Fibroblast of skin of back (primary cell): ENCODE results near the gene SACS. TPM values are rescaled to one million over a fixed set of nuclear protein-coding genes. Genes with fewer than 3 reads are reported as not detected.
A peak's percentile ranks its signal among the peaks of the same experiment; 100 is the strongest.

ENCODE experiments used
- DNase-seq: peaks from one replicate; pipeline ENCODE4 v3.0.0-alpha.2; 2013
- polyA plus RNA-seq, 2 experiments: library from polyadenylated mRNA; unstranded; fragments of 120-200 nt; gene quantifications; one replicate each; pipeline ENCODE4 v1.2.1, GENCODE V29; 2013; ENCODE audit not compliant: insufficient read length in 2 of 2

SACS gene, protein sequence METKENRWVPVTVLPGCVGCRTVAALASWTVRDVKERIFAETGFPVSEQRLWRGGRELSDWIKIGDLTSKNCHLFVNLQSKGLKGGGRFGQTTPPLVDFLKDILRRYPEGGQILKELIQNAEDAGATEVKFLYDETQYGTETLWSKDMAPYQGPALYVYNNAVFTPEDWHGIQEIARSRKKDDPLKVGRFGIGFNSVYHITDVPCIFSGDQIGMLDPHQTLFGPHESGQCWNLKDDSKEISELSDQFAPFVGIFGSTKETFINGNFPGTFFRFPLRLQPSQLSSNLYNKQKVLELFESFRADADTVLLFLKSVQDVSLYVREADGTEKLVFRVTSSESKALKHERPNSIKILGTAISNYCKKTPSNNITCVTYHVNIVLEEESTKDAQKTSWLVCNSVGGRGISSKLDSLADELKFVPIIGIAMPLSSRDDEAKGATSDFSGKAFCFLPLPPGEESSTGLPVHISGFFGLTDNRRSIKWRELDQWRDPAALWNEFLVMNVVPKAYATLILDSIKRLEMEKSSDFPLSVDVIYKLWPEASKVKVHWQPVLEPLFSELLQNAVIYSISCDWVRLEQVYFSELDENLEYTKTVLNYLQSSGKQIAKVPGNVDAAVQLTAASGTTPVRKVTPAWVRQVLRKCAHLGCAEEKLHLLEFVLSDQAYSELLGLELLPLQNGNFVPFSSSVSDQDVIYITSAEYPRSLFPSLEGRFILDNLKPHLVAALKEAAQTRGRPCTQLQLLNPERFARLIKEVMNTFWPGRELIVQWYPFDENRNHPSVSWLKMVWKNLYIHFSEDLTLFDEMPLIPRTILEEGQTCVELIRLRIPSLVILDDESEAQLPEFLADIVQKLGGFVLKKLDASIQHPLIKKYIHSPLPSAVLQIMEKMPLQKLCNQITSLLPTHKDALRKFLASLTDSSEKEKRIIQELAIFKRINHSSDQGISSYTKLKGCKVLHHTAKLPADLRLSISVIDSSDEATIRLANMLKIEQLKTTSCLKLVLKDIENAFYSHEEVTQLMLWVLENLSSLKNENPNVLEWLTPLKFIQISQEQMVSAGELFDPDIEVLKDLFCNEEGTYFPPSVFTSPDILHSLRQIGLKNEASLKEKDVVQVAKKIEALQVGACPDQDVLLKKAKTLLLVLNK (N-terminal part only)
- 61.3 TPM for polyA plus RNA-seq (2013, experiment 1 of 2; ENCODE audit: insufficient read length)
- polyA plus RNA-seq (2013, experiment 2 of 2; ENCODE audit: insufficient read length), result 58.7 TPM

DNA sequence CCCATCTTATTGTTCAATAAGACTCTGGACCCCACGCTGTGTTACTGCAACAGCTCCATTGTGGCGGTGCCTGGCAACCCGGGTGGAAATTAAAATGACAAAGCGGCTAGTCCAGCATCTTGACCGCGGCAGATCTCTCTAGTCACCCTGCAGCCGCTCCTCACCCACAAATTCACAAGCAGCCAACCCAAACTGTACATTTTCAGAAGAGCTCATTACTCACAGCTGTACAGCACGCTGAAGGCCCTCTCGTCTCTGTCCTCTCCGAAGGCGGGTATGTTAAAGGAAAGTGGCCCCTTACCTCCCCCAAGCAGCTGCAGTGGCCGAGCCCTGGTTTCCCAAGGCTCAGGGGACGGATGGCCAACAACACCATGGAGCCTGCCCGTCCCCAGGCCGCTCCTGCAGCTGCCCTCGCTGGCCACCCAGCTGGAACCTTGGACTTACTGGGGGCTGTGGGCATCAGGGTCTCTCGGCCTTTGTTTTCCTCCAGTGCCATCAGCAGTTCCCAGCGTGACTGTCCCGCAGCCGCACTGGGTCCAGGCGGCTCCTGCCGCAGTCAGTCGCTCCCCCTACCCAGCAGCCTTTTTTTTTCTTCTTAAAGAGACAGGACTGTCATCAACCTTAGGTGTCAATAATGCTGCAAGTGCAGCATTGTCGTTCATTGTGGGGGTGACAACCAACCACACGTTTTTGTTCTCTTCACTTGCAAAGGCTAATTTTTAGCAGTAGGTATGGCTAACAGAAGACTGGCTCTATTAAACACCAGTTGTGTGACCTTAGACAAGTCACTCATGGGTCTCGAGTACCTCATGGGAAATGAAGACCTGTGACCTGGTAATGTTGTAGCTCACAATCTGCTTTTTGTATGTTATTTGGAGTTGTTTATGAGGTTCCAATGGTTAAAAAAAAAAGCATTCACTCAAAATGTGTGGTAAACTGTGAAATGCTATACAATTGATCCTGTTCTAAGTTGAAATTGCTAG, at the start of gene SACS:
Gene SACS (minus strand): TSS at position 532 of the 983 bp plus-strand sequence. CDS start 22,463 bp downstream, outside the sequence.
- DNase-seq, result peak; percentile 68

DNA sequence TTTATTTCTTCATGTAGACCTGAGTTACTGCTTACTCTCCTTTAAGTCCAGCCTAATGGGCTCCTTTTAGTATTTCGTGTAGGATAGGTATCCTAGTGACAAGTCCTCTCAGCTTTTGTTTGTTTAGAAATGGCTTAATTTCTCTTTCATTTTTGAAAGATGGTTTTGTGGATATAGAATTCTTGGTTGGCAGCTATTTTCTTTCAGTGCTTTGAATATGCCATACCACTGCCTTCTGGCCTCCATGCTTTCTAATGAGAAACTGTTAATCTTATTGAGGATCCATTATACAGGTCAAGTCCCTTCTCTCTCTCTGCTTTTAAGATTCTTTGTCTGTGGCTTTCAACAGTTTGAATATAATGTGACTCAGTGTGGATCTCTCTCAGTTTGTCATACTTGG, 46.8 kb upstream of the SACS start:
- DNase-seq, result no peak

DNA sequence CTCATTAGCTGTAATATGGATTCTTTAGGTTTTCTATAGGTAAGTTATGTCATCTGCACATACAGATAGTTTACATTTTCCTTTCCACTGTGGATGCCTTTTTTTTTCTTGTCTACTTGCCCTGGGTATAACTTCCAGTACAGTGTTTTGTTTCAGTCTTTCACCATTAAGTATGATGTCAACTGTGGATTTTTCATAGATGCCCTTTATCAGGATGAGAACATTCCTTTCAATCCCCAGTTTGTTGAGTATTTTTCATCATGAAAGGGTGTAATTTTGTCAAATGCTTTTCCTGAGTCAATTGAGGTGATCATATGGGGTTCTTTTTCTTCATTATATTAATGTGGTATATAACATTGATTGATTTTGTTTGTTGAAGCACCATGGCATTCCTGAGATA, 43.6 kb upstream of the SACS start:
- peak; percentile 68 for DNase-seq

DNA sequence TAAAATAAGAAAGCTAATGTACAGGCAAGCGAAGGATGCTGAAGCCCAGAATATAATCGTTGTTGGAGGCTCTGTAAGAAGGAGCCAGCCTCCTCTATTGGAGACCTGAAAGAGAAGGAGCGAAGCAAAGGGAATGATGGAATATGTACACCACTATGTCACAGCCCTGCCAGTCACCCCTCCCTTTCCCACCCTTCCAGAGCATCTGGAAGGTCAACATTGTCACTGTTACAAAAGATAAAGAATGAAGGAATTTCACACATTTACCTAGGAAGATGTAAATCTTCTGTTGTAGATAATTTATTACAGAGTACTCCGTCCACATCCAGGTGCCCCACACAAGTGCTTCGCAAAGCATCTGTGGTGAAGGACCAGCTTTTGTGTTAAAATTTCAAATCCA, 39.7 kb upstream of the SACS start:
- peak; percentile 44 for DNase-seq

DNA sequence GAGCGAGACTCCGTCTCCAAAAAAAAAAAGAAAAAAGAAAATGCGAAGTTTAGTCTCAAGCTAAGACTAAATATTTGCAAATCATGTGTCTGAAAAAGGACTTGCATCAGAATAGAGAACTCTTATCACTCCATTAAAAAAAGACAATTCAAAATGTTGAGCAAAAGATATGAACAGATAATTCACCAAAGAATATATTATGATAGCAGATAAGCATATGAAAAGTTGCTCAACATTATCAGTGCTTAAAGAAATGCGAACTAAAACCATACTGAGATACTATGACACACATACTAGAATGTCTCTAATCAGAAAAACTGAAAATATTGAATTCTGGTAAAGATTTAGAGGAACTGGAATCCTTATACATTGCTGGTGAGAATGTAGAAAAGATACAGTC, 38.7 kb upstream of the SACS start:
- peak; percentile 48 for DNase-seq

DNA sequence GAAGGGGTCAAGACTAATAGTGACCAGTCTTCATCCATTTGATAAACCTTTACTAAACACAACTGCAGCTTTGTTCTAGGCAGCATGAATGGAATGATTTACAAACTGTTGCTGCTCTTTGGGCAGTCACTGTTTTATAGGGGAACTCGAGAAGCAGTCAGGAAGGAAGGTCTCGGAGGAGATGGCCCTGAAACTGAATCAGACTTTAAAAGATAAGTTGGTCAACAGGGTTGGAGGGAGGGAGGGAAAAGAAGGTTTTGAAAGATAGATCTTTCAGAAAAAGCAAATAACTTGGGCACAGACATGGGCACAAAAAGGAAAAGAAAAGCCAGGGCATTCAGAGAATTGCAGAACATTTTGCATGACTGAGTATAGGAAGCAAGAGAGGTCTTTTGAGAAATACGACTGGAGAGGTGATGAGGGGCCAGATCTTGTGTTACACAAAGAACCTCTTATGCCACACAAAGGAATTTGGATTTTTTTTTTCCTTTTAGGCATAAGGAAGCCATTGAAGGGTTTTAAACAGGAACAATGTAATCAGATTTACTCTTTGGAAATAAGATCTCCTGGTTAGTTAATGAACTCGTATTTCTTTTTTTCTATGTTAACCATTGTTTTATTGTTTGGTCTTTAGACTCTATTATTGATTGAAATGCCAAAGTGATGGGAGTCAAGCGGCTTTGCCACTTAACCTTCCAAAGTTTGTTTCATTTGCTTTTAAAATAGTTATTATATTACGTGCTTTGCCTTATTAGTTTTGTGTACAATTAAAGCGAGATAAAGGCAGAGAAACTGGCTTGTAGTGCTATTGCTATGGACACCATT, 37.5 kb upstream of the SACS start:
- DNase-seq, result peak; percentile 53

DNA sequence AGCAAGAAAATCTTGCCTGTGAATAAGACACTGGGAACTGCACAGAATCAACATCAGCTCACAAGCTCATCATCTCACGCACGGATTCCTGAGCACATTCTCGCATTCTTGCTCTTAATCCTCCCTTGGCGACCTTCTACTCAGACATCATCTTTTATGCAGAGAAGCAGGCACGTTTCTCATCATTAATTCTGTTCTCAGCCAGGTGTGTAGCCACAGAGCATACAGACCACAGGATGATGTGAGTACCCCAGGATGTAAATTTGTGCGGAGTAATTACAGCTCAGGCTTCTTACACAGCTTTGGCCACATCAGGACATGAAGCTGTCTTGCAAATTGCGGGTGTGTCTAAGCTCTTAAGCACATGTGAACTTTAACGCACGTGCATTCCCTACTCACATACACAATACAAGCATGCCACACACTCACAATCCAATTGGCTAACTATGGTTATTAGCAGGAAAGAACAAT, 36.5 kb upstream of the SACS start:
- peak; percentile 97 for DNase-seq

DNA sequence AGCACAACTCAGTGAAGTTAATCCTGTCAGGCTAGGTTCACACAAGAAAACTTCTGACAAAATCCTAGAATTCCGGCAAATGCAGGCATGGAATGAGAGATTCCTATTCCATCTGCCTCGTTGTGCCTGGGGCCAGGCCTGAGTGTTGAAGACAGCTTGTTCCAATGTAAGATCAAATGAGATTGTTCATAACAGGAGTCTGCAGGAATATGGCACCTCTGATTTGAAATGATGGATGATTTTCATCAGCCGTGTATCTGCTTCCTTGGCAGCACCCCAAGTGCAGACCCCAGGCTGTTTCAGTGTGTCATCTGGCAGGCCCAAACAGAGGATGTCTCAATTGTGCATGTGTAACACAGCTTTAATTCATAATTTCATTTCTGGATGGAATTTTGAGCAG, 35.3 kb upstream of the SACS start:
- peak; percentile 56 for DNase-seq

DNA sequence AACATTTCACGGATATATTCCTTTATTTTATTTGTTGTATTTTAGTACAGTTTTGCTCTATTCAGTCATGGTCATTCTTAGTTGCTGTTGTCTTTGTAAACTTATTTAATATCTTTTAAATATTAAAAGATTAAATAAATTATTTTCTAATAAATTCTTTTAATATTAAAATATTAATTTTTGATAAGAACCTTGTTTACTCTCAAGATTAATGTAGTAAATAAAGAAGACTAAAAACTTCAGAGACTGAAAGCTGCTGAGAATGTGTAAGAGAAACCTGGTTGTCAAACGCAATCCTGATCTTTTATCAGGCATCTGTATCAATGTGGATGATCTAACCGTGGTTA, 34.4 kb upstream of the SACS start:
- DNase-seq, result no peak

DNA sequence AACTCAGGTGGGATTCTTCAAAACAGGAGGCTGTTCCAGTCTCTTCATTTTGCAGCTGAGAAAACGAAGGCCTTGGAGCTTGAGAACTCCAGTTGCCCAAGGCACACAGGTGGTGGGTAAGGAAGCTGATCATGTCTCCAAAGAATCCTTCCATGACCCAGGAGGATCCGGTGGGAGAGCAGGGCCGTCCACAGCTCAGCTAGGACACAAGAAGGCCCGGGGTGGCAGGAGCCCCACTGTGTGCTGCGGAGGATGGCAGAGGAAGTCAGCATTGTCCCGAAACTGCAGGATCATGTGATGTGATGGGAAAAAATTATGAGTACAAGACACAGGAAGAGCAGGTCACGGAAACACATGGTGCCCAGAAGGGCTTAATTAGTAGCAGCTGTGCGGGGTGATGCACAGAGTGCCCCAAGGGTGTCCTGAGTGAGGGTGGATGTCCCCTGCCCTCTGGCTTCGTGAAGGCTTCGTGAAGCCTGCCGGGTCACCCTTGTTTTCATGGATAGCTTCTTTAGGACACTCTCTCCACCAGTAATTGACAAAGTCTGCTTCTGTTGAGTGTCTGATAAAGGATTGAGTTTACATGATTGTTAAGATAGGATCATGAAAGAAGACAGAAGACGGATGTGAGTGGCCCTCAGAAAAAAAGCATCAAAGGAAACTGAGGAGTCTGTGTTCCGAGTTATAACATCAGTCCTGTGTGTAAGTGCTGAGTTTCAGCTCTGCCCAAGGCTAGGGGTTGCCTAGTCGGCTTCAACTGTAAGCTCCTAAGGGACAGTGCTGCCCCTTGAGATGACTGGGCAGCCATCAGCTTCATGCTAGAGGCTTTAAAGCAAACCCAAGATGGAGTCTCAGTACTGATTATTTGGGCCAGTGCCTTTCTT, 33.8 kb upstream of the SACS start:
- DNase-seq, result peak; percentile 75

DNA sequence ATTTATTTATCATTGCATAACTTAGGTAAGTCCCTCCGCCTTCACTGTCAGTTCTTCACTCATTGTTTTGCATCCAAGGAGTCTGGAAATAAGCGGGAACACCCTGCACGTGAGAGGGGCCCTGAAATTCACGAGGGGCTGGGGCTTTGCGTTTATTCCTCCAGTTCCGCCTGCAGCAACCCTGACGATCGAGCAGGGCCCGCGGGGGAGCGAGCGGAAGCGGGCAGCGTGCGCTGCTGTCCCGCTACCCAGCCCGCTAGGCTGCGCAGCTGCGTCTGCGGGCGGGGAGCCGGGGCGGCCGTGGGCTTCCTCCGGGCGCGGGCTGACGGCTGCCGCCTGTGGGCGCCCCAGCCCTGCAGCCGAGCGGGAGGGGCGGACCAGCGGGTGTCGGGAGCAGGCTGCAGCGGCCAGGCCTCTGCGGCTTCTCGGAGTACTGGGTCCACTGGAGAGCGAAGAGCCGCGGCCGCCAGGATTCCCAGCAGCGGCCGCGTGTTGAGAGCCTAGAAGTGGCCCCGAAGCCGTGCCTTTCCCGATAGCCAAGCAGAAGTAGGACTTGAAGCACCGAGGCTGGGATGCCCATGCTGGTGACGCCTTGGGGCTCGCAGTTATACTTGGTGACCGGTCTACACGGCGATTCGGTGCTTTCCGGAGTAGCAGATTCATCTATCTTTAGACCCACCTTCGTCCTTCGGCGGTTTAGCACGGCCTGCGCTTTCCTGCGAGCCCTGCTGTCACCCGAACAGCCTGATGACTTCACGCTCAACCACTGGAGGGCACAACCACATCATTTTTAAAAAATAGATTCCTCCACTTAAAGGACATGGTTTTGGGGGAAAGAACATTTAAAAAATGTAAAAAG, 32.9 kb upstream of the SACS start:
- DNase-seq, result peak; percentile 83

DNA sequence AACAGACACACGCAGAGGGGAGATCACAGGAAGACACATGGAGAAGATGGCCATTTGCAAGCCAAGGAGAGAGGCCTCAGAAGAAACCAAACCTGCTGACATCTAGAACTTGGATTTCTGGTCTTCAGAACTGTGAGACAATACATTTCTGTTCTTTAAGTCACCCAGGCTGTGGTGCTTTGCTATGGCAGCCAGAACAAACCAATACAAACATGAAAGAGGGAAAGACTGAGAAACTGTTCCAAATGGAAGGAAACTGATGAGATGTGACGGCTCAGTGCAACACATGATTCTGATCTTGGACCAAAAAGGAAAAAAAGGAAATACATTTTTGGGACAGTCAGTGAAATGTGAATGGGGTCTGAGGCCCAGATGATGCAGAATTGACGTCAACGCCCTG, 30.2 kb upstream of the SACS start:
- DNase-seq, result peak; percentile 49

DNA sequence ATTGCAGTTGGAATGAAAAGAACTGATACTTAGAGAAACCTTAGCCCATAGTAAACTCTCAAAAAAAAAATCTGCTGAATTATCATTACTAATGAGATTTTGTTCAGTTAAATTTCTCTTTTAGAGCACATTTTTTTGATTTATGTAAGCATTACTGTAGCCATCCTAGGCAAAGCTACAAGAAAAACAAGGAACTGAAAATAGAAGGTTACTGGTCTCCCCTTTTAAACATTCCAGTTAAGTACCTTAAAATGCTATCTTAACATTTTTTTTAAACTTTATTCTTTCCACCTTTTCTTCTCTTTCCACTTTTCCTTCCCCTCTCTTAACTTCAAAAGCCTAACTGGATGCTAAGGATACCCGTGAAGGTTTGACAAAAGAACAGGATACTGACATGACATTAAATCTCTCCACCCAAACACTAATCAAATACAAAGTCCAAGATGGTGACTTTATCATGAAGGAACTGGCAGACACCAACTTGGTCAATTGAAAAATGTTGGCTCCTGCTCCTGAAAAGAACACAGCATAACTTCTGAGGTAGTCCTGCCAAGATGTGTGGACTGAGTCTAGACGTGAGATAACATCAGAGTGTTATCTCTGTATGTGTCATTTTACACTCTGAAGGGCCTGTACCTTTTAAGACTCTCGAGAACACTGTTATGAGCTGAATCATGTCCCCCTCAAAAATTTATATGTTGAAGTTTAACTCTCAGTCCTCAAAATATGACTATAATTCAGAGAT, 29.5 kb upstream of the SACS start:
- DNase-seq, result peak; percentile 45

DNA sequence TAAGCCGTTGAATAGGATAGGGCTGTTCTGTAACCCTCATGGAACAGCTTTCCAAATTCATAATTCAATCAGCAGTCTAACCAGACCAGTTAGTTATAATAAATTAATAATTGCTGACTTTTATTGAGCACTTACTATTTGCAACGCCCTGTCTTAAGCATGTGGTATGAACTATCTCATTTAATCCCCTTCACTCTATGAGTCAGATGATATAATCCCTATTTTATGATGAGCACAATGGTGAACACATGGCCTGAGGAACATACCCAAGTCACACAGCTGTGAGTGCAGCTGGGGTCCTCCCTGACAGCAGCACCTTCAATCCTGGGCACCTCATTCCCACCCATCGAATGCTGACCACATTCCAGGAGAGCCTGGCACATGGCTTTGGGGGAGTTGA, 28.0 kb upstream of the SACS start:
- no peak for DNase-seq

DNA sequence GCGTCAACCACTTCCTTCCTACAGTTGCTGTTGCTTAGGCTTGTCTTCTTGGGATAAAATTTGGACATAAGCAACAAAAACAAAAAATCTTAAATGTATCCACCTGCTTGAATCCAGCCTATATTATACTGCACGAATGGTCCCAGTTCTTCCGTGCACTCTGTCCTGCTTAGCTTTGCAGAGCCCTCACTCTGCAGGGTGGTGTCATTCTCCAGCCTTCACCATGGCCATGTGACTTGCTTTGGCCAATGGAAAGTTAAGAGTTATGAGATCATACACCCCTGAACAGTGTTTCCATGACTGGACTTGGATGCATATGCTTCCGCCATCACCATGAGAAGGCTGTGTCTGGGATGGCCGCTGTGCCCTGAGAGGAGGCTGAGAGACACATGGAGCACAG, 27.4 kb upstream of the SACS start:
- no peak for DNase-seq

DNA sequence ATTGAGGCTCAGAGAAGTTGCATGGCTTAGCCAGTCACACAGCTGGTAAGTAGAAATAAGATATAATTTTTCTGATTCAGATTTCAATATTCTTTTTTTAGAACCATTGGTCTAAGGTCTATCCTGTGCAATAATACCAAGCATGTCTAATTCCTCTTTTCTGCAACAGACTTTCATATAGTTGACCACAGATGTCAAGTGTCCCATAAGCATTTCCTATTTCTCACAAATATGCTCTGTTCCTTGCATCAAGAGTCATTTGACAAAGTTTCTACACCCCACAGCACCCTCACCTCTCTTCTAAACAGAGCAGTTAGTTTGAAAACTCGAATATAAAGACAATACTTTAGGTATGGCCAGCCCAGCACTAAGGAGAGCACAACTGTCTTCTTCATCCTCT, 26.8 kb upstream of the SACS start:
- DNase-seq, result no peak

DNA sequence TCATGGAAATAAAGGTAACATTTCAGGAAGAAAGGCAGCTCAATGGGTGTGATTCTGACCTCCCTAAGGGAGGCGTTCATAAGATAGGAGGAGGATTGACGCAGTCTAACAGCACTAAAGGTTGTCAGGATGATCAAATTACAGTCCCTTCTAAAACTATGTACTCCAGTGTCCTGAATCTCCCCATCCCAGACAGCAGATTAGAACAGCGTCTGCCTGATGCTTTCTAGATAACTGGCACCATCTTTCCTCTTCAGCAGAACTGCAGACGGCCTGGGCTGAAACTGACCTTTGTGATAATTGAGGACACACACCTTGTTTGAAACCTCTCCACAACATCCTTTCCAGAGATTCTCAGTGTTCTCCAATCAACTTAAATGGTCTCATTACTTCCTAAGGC, 25.5 kb upstream of the SACS start:
- no peak for DNase-seq
